Measurements from ENCODE around the gene AATF.

GRCh38 chr17:36945140-36945539 is 3.6 kb upstream of the AATF start:
- TF ChIP-seq CTCF (IDR thresholded peaks at IDR 0.05) (no peak), POLR2A (IDR thresholded peaks at IDR 0.05) (no peak)
